Kidney (tissue), 14 donors: ENCODE measurements around the gene ACVR1C. TPM values are rescaled to one million over a fixed set of nuclear protein-coding genes. Genes with fewer than 3 reads are reported as not detected.

ENCODE experiments used
- DNase-seq, 5 donors: peaks; one replicate each; pipeline ENCODE4 v3.0.0-alpha.2; 2013 to 2020
- FAIRE-seq: peaks from 2 replicates; lab custom pipeline; 2012; peaks lifted over from hg19 to GRCh38; lab: Jason Lieb, UNC
- H3K27ac ChIP-seq, 2 donors: one replicate each; pipeline ENCODE4 v1.7.0; 2013; ENCODE audit warnings: low read depth in 2 of 2, low read length in 2 of 2, inconsistent platforms in 1 of 2
- H3K27me3 ChIP-seq: one replicate; pipeline ENCODE4 v1.7.1; 2013; ENCODE audit warnings: low read length, inconsistent platforms; ENCODE audit not compliant: control insufficient read depth, insufficient read depth
- H3K36me3 ChIP-seq, 3 donors: one replicate each; pipeline versions ENCODE4 v1.7.0 to v1.7.1; 2013; ENCODE audit warnings: low read length in 3 of 3, control low read depth in 1 of 3, inconsistent platforms in 1 of 3; ENCODE audit not compliant: insufficient read depth in 3 of 3, control insufficient read depth in 2 of 3
- H3K4me1 ChIP-seq, 3 donors: one replicate each; pipeline versions ENCODE4 v1.7.0 to v1.7.1; 2013; ENCODE audit warnings: low read length in 3 of 3, inconsistent platforms in 1 of 3, low read depth in 1 of 3; ENCODE audit not compliant: control insufficient read depth in 2 of 3, insufficient read depth in 2 of 3
- H3K4me3 ChIP-seq, 3 donors: one replicate each; pipeline versions ENCODE4 v1.7.0 to v1.8.1; 2013; ENCODE audit warnings: low read length in 3 of 3, control low read depth in 1 of 3, inconsistent platforms in 1 of 3
- H3K9ac ChIP-seq, 3 donors: one replicate each; pipeline versions ENCODE4 v1.7.0 to v1.7.1; 2013; ENCODE audit warnings: low read length in 3 of 3, control low read depth in 1 of 3, inconsistent platforms in 1 of 3
- H3K9me3 ChIP-seq, 3 donors: one replicate each; pipeline versions ENCODE4 v1.7.0 to v1.7.1; 2013; ENCODE audit warnings: low read length in 3 of 3, control low read depth in 1 of 3, inconsistent platforms in 1 of 3; ENCODE audit not compliant: control insufficient read depth in 2 of 3, insufficient read depth in 1 of 3
- intact Hi-C: fragments of 100-400 bp; cut with DNase I; formaldehyde crosslinking; loops from one replicate; pipeline ENCODE4 v1.11.1; 2022
- polyA plus RNA-seq: library from polyadenylated mRNA; stranded (reverse); fragments of 350-450 nt; fragmentation: Illumina TruSeq; extraction: RNeasy Lipid Tissue Mini Kit (QIAGEN cat#74804); gene quantifications from one replicate; pipeline ENCODE4 v1.2.3, GENCODE V29; 2014; ENCODE audit warnings: low read depth, low replicate concordance; ENCODE audit not compliant: insufficient read depth
- total RNA-seq: library from RNA; stranded (reverse); fragmentation: NEBNext Ultra II Directional; extraction: Animal tissue kit (Norgen Biotek cat#: 25700); gene quantifications from one replicate; pipeline ENCODE4 v1.2.1, GENCODE V29; 2021
- TF ChIP-seq, protein P1 (sequence below): IDR thresholded peaks from 3 replicates; pipeline ENCODE4 v1.5.1; 2012; ENCODE audit warnings: mild to moderate bottlenecking, moderate library complexity, borderline replicate concordance; ENCODE audit not compliant: insufficient read depth; ENCODE audit errors: extremely low read depth
- donor health status: control.
- donor health status: control.
- donor health status: control.
- donor health status: control.
- donor health status: control.
- donor health status: DM: yes; HTN: yes; CAD: no.
- donor health status: Normal renal cell carcinoma (clear cell type).

The ACVR1C gene
- total and polyA plus RNA-seq, 2 donors from 2014 or later = 0.28 to 0.79 TPM

DNA sequence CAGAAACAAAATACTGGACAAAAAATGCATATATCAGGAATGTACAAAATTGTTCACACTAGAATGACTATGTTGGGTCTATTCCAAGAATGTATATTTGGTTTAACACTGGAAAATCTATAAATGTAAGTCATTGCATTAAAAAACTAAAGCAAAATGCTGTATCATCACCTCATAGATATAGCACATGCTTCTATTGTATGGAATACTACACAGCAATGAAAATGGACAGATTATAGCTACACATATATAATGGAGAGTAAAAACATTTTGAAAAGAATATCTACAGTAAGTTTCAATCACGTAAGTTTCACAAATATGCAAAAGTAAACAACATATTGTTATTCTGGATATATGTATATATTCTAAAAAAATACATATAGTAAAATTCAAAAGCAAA, 91.8 kb downstream of the ACVR1C start:
- Histone ChIP-seq H3K4me1 (no peaks in the 10 kb centered on the region), H3K36me3 (no peaks in the 10 kb centered on the region), H3K27me3 (no peaks in the 10 kb centered on the region), H3K9me3 (no peaks in the 10 kb centered on the region), H3K9ac (no peak overlapping the region), H3K27ac (no peak overlapping the region), H3K4me3 (no peak overlapping the region)
- intact Hi-C loops = no loop called here
- TF ChIP-seq, protein P1, sequence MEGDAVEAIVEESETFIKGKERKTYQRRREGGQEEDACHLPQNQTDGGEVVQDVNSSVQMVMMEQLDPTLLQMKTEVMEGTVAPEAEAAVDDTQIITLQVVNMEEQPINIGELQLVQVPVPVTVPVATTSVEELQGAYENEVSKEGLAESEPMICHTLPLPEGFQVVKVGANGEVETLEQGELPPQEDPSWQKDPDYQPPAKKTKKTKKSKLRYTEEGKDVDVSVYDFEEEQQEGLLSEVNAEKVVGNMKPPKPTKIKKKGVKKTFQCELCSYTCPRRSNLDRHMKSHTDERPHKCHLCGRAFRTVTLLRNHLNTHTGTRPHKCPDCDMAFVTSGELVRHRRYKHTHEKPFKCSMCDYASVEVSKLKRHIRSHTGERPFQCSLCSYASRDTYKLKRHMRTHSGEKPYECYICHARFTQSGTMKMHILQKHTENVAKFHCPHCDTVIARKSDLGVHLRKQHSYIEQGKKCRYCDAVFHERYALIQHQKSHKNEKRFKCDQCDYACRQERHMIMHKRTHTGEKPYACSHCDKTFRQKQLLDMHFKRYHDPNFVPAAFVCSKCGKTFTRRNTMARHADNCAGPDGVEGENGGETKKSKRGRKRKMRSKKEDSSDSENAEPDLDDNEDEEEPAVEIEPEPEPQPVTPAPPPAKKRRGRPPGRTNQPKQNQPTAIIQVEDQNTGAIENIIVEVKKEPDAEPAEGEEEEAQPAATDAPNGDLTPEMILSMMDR = no peak
- DNase-seq (no peak), FAIRE-seq (no peak)

DNA sequence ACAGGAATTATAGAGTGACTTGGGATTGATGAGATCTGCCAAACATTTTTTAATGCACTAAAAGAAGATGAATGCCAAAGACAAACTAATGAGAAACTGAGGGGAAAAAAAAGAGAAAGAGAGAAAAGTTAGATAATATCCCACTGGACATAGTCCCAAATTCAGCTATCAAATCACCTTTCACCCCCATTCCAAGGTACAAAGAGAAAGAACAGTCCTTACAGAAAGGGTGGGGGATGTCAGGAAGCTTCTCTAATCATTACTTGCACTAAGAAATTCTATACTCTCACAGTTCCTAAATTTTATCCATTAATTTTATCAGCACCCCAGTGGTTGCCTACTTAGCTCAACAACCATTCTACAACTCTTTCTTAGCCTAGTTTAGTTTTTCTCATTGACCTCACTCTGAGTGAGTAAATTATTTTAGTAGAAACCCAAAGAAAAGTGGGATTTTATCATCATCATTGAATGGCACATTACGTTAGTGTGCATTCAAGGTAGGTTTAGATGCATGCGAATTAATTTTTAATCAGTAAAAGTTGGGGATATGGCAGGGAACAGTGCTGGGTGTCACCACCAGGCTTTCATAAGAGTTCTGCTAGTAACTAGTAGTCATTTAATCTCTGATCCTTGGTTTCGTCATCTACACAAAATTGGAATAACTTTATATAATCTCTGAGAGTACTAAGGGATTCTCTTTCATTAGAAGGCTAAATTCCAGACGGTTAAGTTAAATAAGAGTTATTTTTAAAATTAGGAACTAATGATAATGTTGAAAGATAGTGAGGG, 99.5 kb downstream of the ACVR1C start:
- no peak overlapping the region for H3K9ac ChIP-seq
- intact Hi-C loops = no loop called here
- H3K27ac ChIP-seq = no peak overlapping the region
- FAIRE-seq (no peak), DNase-seq (no peak)
- H3K36me3 ChIP-seq = no peaks in the 10 kb centered on the region
- TF ChIP-seq, protein P1 = no peak
- H3K9me3 ChIP-seq = no peaks in the 10 kb centered on the region
- no peaks in the 10 kb centered on the region for H3K4me1 ChIP-seq
- no peak overlapping the region for H3K4me3 ChIP-seq
- no peaks in the 10 kb centered on the region for H3K27me3 ChIP-seq

DNA sequence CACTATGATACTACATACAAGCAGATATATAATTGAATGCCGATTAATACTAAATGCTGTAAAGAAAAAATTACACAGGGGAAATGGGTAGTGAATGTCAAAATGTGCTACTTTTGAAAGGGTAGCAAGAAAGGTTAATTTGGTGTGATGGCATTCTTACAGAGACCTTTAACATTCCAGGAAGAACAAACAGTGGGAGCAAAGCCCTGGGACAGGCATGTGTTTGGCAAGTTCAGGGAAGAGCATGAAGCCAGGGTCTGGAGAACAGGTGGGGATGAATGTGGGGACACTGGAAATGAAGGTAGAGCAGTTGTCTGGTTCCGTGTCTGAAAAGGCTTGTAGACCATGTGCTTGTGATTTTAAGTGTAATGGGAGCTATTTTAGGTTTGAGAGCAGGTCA, 102.6 kb downstream of the ACVR1C start:
- H3K9ac ChIP-seq = no peak overlapping the region
- H3K4me1 ChIP-seq = no peaks in the 10 kb centered on the region
- H3K36me3 ChIP-seq = no peaks in the 10 kb centered on the region
- intact Hi-C loops = no loop called here
- TF ChIP-seq, protein P1 = no peak
- DNase-seq (no peak), FAIRE-seq (no peak)
- no peak overlapping the region for H3K4me3 ChIP-seq
- H3K9me3 ChIP-seq = no peaks in the 10 kb centered on the region
- no peak overlapping the region for H3K27ac ChIP-seq
- no peaks in the 10 kb centered on the region for H3K27me3 ChIP-seq
